Rectal smooth muscle tissue (tissue), 1 donor: ENCODE results near the gene GPRIN3.

Source experiments
- H3K27ac ChIP-seq: one replicate; pipeline ENCODE4 v1.7.0; 2013; ENCODE audit warnings: low read depth, low read length, inconsistent platforms
- H3K27me3 ChIP-seq: one replicate; pipeline ENCODE4 v1.7.0; 2013; ENCODE audit warnings: low read length; ENCODE audit not compliant: control insufficient read depth, insufficient read depth
- H3K36me3 ChIP-seq: one replicate; pipeline ENCODE4 v1.7.0; 2013; ENCODE audit warnings: low read length; ENCODE audit not compliant: control insufficient read depth, insufficient read depth
- H3K4me1 ChIP-seq: one replicate; pipeline ENCODE4 v1.7.0; 2013; ENCODE audit warnings: low read length; ENCODE audit not compliant: control insufficient read depth, insufficient read depth
- H3K4me3 ChIP-seq: one replicate; pipeline ENCODE4 v1.7.0; 2013; ENCODE audit warnings: low read length
- H3K9ac ChIP-seq: one replicate; pipeline ENCODE4 v1.7.0; 2013; ENCODE audit warnings: low read length

GPRIN3 gene

GRCh38 chr4:89307446-89308160 is at the start of gene GPRIN3:
Gene GPRIN3, minus strand, starts transcription at chr4:89307800. Its CDS starts 57,690 bp downstream, at chr4:89250110.
- H3K27me3 ChIP-seq, result no peaks in the 10 kb centered on the region
- H3K9ac ChIP-seq, result peak within 1 kb of the TSS; percentile 76
- no peak within 1 kb of the TSS for H3K27ac ChIP-seq
- no peaks in the 10 kb centered on the region for H3K4me1 ChIP-seq
- H3K36me3 ChIP-seq, result no peaks in the 10 kb centered on the region
- H3K4me3 ChIP-seq, result peak within 1 kb of the TSS; percentile 75

GRCh38 chr4:89357340-89357739 is 49.7 kb upstream of the GPRIN3 start:
- no peaks in the 10 kb centered on the region for H3K27me3 ChIP-seq
- H3K36me3 ChIP-seq, result no peaks in the 10 kb centered on the region
- H3K4me1 ChIP-seq, result no peaks in the 10 kb centered on the region
- no peak overlapping the region for H3K4me3 ChIP-seq
- H3K27ac ChIP-seq, result no peak overlapping the region
- no peak overlapping the region for H3K9ac ChIP-seq

- H3K4me3 ChIP-seq, result no peak overlapping the region
- H3K27me3 ChIP-seq, result no peaks in the 10 kb centered on the region
- no peak overlapping the region for H3K27ac ChIP-seq
- H3K36me3 ChIP-seq, result no peaks in the 10 kb centered on the region
- H3K9ac ChIP-seq, result no peak overlapping the region
- no peaks in the 10 kb centered on the region for H3K4me1 ChIP-seq
Observed at GRCh38 chr4:89356086-89356485, 48.5 kb upstream of the GPRIN3 start.

GRCh38 chr4:89353514-89353913 is 45.9 kb upstream of the GPRIN3 start:
- Histone ChIP-seq H3K9ac (no peak overlapping the region), H3K36me3 (no peaks in the 10 kb centered on the region), H3K4me3 (no peak overlapping the region), H3K4me1 (no peaks in the 10 kb centered on the region), H3K27me3 (no peaks in the 10 kb centered on the region), H3K27ac (no peak overlapping the region)

GRCh38 chr4:89352541-89352940 is 44.9 kb upstream of the GPRIN3 start:
- no peak overlapping the region for H3K9ac ChIP-seq
- H3K4me3 ChIP-seq, result no peak overlapping the region
- H3K36me3 ChIP-seq, result no peaks in the 10 kb centered on the region
- no peak overlapping the region for H3K27ac ChIP-seq
- H3K4me1 ChIP-seq, result no peaks in the 10 kb centered on the region
- H3K27me3 ChIP-seq, result no peaks in the 10 kb centered on the region

GRCh38 chr4:89351201-89351600 is 43.6 kb upstream of the GPRIN3 start:
- H3K9ac ChIP-seq, result no peak overlapping the region
- no peaks in the 10 kb centered on the region for H3K36me3 ChIP-seq
- no peak overlapping the region for H3K27ac ChIP-seq
- no peak overlapping the region for H3K4me3 ChIP-seq
- no peaks in the 10 kb centered on the region for H3K27me3 ChIP-seq
- no peaks in the 10 kb centered on the region for H3K4me1 ChIP-seq

- Histone ChIP-seq H3K27ac (no peak overlapping the region), H3K4me3 (no peak overlapping the region), H3K4me1 (no peaks in the 10 kb centered on the region), H3K36me3 (no peaks in the 10 kb centered on the region), H3K9ac (no peak overlapping the region), H3K27me3 (no peaks in the 10 kb centered on the region)
Observed at GRCh38 chr4:89347363-89348025, 39.9 kb upstream of the GPRIN3 start.

- Histone ChIP-seq H3K27me3 (no peaks in the 10 kb centered on the region), H3K9ac (no peak overlapping the region), H3K36me3 (no peaks in the 10 kb centered on the region), H3K27ac (no peak overlapping the region), H3K4me1 (no peaks in the 10 kb centered on the region), H3K4me3 (no peak overlapping the region)
Observed at GRCh38 chr4:89344571-89344970, 37.0 kb upstream of the GPRIN3 start.

- H3K4me1 ChIP-seq, result no peaks in the 10 kb centered on the region
- no peak overlapping the region for H3K27ac ChIP-seq
- no peaks in the 10 kb centered on the region for H3K36me3 ChIP-seq
- H3K4me3 ChIP-seq, result no peak overlapping the region
- H3K27me3 ChIP-seq, result no peaks in the 10 kb centered on the region
- no peak overlapping the region for H3K9ac ChIP-seq
Observed at GRCh38 chr4:89338206-89338605, 30.6 kb upstream of the GPRIN3 start.

GRCh38 chr4:89337681-89338080 is 30.1 kb upstream of the GPRIN3 start:
- no peaks in the 10 kb centered on the region for H3K36me3 ChIP-seq
- no peak overlapping the region for H3K9ac ChIP-seq
- no peaks in the 10 kb centered on the region for H3K27me3 ChIP-seq
- no peaks in the 10 kb centered on the region for H3K4me1 ChIP-seq
- no peak overlapping the region for H3K4me3 ChIP-seq
- H3K27ac ChIP-seq, result no peak overlapping the region

- Histone ChIP-seq H3K27ac (no peak overlapping the region), H3K4me1 (no peaks in the 10 kb centered on the region), H3K4me3 (no peak overlapping the region), H3K27me3 (no peaks in the 10 kb centered on the region), H3K36me3 (no peaks in the 10 kb centered on the region), H3K9ac (no peak overlapping the region)
Observed at GRCh38 chr4:89336818-89337420, 29.3 kb upstream of the GPRIN3 start.

GRCh38 chr4:89334830-89335229 is 27.2 kb upstream of the GPRIN3 start:
- Histone ChIP-seq H3K27me3 (no peaks in the 10 kb centered on the region), H3K27ac (no peak overlapping the region), H3K9ac (no peak overlapping the region)

More at GRCh38 chr4:89334830-89335229, 27.2 kb upstream of the GPRIN3 start:
- Histone ChIP-seq H3K4me3 (no peak overlapping the region), H3K36me3 (no peaks in the 10 kb centered on the region), H3K4me1 (no peaks in the 10 kb centered on the region)
